ENCODE data around the gene P2RX6.

DNA sequence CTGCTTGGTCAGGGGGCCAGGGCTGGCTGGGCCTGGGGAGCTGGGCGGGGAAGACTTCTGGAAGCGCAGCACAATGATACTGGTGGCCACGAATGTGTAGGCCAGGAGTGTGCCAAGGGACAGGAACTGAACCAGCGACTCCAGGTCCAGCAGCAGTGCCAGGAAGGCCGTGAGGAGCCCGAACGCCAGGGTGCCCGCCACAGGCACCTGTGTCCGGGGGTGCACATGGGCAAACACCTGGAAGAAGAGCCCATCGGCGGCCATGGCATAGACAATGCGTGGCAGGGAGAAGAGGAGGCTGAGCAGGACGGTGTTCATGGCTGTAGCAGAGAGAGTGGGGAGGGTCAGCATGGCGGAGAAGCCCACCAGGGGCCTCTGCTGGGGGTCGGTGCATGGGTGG is 15.1 kb downstream of the P2RX6 start:
- TF ChIP-seq EZH2 (IDR thresholded peaks at IDR 0.05; ENCODE audit: low read depth, unreplicated experiment) = no peak
- no peak for TF ChIP-seq CTCF (conservative IDR thresholded peaks at IDR 0.05; ENCODE audit: low read depth in 2 of 2)
